Urinary bladder (tissue), 4 donors: ENCODE results near the gene EPM2A. TPM values are rescaled to one million over a fixed set of nuclear protein-coding genes. Genes with fewer than 3 reads are reported as not detected.
"Not testable (repeated sequence)": the region's sequence is repeated elsewhere in the genome, so short reads cannot be mapped to it uniquely, and the experiment has no call there.

Experiments used
- DNase-seq: peaks from one replicate; pipeline ENCODE4 v3.0.0-alpha.2; 2015; ENCODE audit errors: extremely low spot score
- H3K27ac ChIP-seq: one replicate; pipeline ENCODE4 v1.5.1; 2013; ENCODE audit warnings: low read depth, mild to moderate bottlenecking, moderate library complexity
- H3K36me3 ChIP-seq: one replicate; pipeline ENCODE4 v1.6.1; 2013; ENCODE audit warnings: mild to moderate bottlenecking, moderate library complexity; ENCODE audit not compliant: insufficient read depth
- H3K4me1 ChIP-seq: one replicate; pipeline ENCODE4 v1.6.1; 2013; ENCODE audit warnings: mild to moderate bottlenecking, moderate library complexity; ENCODE audit not compliant: insufficient read depth
- H3K4me3 ChIP-seq: one replicate; pipeline ENCODE4 v1.5.1; 2013; ENCODE audit warnings: low read depth, low read length
- WGBS: extraction: QIAGEN DNeasy Blood & Tissue Kit; methylation state at CpG from one replicate; pipeline ENCODE4 v1.1.7; 2013; 5-methylcytosine and 5-hydroxymethylcytosine counted together
- polyA plus RNA-seq: library from polyadenylated mRNA; stranded (reverse); fragments of 200-250 nt; gene quantifications from one replicate; pipeline ENCODE4 v1.2.3, GENCODE V29; 2013
- total RNA-seq: library from RNA; depleted of rRNA; stranded (reverse); fragments of >200 nt; gene quantifications from one replicate; pipeline ENCODE4 v1.2.3, GENCODE V29; 2014
- donor health status: healthy with polysubstance abuse.
- donor health status: healthy.

The EPM2A gene
- total and polyA plus RNA-seq, 2 donors, result 22.5 to 25.3 TPM

GRCh38 chr6:145743332-145743731 is 8.0 kb upstream of the EPM2A start:
- WGBS, result 93% methylated on average over 2 of the region's 2 CpGs
- DNase-seq, result no peak
- Histone ChIP-seq H3K4me1 (no peaks in the 10 kb centered on the region), H3K36me3 (no peaks in the 10 kb centered on the region), H3K4me3 (no peak overlapping the region), H3K27ac (no peak overlapping the region)

GRCh38 chr6:145742472-145742871 is 7.2 kb upstream of the EPM2A start:
- whole genome bisulfite sequencing, result 85% methylated on average over 6 of the region's 6 CpGs

DNA sequence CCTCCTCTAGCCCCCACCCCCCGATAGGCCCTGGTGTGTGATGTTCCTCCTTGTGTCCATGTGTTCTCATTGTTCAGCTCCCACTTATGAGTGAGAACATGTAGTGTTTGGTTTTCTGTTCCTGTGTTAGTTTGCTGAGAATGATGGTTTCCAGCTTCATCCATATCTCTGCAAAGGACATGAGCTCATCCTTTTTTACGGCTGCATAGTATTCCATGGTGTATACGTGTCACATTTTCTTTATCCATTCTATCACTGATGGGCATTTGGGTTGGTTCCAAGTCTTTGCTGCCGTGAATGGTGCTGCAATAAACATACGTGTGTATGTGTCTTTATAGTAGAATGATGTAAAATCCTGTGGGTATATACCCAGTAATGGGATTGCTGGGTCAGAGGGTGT is 4.4 kb upstream of the EPM2A start:
- H3K4me3 ChIP-seq, H3K36me3 ChIP-seq, H3K4me1 ChIP-seq, H3K27ac ChIP-seq, DNase-seq: not testable (repeated sequence)
- 88% methylated on average over 5 of the region's 5 CpGs for WGBS

More at GRCh38 chr6:145742472-145742871, 7.2 kb upstream of the EPM2A start:
- not testable (repeated sequence) for H3K4me3 ChIP-seq, DNase-seq, H3K4me1 ChIP-seq, H3K36me3 ChIP-seq, H3K27ac ChIP-seq

DNA sequence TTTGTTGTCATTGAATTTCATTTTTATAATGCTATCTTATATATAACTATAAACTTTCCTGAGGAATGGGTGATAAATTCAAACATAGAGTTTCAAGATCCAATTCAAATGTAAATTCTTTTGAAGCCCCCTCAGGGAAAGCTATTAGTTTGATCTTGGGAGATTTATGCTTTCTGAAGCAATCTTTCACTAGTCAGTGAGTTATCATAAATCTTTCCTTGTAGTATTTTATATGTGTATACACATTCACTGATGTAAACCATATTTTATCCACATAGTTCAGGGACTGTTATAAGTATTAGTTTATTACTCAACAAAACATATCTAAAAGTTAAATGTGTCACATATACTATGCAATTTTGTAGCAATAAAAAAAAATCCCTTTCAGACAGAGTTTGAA is 2.9 kb upstream of the EPM2A start:
- Histone ChIP-seq H3K27ac (no peak overlapping the region), H3K36me3 (no peaks in the 10 kb centered on the region), H3K4me3 (no peak overlapping the region), H3K4me1 (no peaks in the 10 kb centered on the region)
- no peak for DNase-seq

- Histone ChIP-seq H3K4me1 (no peaks in the 10 kb centered on the region), H3K4me3 (no peak overlapping the region), H3K27ac (peak overlapping the region; percentile 30), H3K36me3 (no peaks in the 10 kb centered on the region)
- DNase-seq, result no peak
- WGBS, result 20% methylated on average over 7 of the region's 7 CpGs
Measured at GRCh38 chr6:145736661-145737144, 1.4 kb upstream of the EPM2A start.

DNA sequence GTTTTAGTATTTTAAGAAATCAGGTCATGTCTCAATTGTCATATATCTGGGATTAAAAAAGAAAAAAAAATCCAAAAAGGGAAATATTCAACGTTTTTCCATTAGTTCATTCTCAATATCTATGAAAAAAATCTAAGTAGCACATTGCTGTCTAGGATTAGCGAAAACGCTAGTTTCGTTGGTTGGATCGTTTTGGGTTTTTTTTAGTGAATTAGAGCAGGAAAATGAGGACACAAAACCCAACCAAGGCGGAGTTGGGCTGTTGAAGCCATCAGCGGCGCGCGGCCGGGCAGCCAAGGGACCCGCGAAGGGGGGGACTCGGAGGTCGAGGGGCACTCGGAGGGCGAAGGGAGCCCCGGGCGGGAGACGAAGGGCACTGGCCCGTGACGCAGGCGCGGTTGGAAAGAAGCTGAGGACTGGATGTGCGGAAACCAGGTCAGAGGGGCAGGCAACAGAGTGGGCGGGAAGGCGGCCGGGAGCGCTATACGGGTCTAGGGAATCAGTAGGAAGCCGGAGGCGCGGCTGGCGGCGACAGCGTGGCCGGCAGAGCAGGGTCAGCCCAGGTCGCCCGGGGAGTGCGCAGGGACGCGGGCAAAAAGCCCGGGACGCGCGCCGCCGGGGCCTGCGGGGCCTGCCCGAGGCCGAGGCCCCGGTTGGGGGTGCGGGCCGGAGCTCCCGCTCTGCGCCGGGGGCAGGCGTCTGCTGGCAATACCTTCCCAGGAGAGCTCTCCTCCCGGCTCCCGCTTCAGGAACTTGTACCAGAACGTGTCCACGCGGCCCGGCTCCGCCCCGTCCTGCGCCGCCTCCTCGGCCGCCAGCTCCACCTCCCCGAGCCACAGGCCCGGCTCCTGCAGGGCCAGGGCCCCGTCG is 599 bp downstream of the EPM2A start:
- peak; percentile 49 for DNase-seq
- under 1% methylated on average over 74 of the region's 74 CpGs for WGBS
- Histone ChIP-seq H3K36me3 (no peaks in the 10 kb centered on the region), H3K4me1 (no peaks in the 10 kb centered on the region), H3K27ac (peak overlapping the region; percentile 89), H3K4me3 (peak overlapping the region; percentile 81)

- WGBS, result 50% methylated on average over 4 of the region's 4 CpGs
- no peak overlapping the region for H3K4me3 ChIP-seq
- no peaks in the 10 kb centered on the region for H3K4me1 ChIP-seq
- H3K27ac ChIP-seq, result no peak overlapping the region
- no peak for DNase-seq
- H3K36me3 ChIP-seq, result no peaks in the 10 kb centered on the region
Measured at GRCh38 chr6:145733810-145734209, 1.5 kb downstream of the EPM2A start.

- Histone ChIP-seq H3K4me1 (no peaks in the 10 kb centered on the region), H3K4me3 (no peak overlapping the region), H3K27ac (no peak overlapping the region), H3K36me3 (no peaks in the 10 kb centered on the region)
- WGBS, result 78% methylated on average over 1 of the region's 1 CpG
- DNase-seq, result no peak
Measured at GRCh38 chr6:145733207-145733606, 2.1 kb downstream of the EPM2A start.

DNA sequence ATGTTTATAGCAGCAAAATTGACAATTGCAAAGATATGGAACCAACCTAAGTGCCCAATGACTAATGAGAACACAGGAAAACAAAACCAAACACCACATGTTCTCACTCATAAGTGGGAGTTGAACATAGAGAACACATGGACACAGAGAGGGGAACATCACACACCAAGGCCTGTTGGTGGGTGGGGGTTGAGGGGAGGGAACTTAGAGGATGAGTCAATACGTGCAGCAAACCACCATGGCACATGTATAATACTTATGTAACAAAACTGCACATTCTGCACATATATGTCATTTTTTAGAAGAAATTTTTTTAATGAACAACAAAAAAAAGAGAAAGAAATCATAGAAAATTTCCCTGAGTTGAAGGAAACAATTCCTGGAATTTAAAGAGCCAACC is 3.9 kb downstream of the EPM2A start:
- 90% methylated on average over 1 of the region's 1 CpG for WGBS
- Histone ChIP-seq H3K4me3 (no peak overlapping the region), H3K27ac (no peak overlapping the region), H3K4me1 (no peaks in the 10 kb centered on the region), H3K36me3 (no peaks in the 10 kb centered on the region)
- DNase-seq, result no peak

DNA sequence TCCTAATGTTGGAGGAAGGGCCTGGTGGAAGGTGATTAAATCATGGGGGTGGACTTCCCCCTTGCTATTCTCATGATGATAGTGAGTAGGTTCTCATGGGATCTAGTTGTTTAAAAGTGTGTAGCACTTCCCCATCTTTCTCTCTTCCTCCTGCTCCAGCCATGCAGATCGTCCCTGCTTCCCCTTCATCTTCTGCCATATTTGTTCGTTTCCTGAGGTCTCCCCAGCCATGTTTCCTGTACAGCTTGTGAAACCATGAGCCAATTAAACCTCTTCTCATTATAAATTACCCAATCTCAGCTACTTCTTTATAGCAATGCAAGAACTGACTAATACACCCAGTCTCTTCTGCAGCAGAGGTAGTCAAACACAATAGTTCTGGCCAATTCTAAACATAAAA is 5.4 kb downstream of the EPM2A start:
- H3K36me3 ChIP-seq, result no peaks in the 10 kb centered on the region
- 99% methylated on average over 2 of the region's 2 CpGs for WGBS
- no peak overlapping the region for H3K4me3 ChIP-seq
- H3K27ac ChIP-seq, result no peak overlapping the region
- no peak for DNase-seq
- no peaks in the 10 kb centered on the region for H3K4me1 ChIP-seq

DNA sequence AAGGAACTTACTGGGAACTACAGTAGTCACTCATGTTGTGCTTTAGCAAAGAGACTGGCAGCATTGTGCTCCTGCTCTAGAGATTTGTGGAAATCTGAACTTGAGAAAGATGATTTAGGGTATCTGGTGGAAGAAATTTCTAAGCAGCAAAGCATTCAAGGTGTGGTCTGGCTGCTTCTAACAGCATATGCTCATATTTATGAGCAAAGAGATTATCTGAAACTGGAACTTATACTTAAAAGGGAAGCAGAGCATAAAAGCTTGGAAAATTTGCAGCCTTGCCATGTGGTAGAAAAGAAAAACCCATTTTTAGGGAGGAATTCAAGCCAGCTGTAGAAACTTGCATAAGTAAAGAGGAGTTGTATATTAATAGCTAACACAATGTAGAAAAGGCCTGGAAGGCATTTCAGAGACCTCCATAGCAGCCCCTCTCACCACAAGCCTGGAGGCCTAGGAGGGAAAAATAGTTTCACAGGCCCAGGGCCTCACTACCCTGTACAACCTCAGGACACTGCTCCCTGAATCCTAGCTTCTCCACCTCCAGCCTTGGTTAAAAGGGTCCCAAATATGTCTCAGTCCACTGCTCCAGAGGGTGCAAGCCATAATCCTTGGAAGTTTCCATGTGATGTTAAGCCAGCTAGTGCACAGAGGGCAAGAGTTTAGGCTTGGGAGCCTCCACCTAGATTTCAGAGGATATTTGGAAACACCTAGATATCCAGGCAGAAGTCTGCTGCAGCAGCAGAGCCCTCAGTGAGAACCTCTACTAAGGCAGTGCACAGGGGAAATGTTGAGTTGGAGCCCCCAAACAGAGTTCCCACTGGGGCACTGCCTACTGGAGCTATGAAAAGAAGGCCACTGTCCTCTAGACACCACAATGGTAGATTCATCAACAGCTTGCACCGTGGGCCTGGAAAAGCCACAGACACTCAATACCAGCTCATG is 6.6 kb downstream of the EPM2A start:
- Histone ChIP-seq H3K4me3 (no peak overlapping the region), H3K36me3 (no peaks in the 10 kb centered on the region), H3K27ac (no peak overlapping the region), H3K4me1 (no peaks in the 10 kb centered on the region)
- WGBS, result 98% methylated on average over 1 of the region's 1 CpG
- DNase-seq, result no peak

- Histone ChIP-seq H3K36me3 (no peaks in the 10 kb centered on the region), H3K4me3 (no peak overlapping the region)
Measured at GRCh38 chr6:145727817-145728388, 7.4 kb downstream of the EPM2A start.

GRCh38 chr6:145725570-145725969 is 9.8 kb downstream of the EPM2A start:
- Histone ChIP-seq H3K4me3 (no peak overlapping the region), H3K36me3 (no peaks in the 10 kb centered on the region), H3K4me1 (no peaks in the 10 kb centered on the region), H3K27ac (no peak overlapping the region)
- WGBS, result 79% methylated on average over 2 of the region's 2 CpGs
- DNase-seq, result no peak

More at GRCh38 chr6:145727817-145728388, 7.4 kb downstream of the EPM2A start:
- 77% methylated on average over 5 of the region's 5 CpGs for WGBS
- no peak for DNase-seq
- H3K27ac ChIP-seq, result no peak overlapping the region
- H3K4me1 ChIP-seq, result no peaks in the 10 kb centered on the region
